T follicular helper cell (primary cell): ENCODE data around the gene ATP6AP2.
"Not testable (repeated sequence)": the region's sequence is repeated elsewhere in the genome, so short reads cannot be mapped to it uniquely, and the experiment has no call there.

ENCODE experiments used
- DNase-seq: peaks from one replicate; pipeline ENCODE4 v3.0.0-alpha.2; 2020; ENCODE audit warnings: low read depth
- total RNA-seq, 2 experiments: gene quantifications; one replicate each; lab custom pipeline; 2026; lab: John Stamatoyannopoulos, UW

The ATP6AP2 gene, protein sequence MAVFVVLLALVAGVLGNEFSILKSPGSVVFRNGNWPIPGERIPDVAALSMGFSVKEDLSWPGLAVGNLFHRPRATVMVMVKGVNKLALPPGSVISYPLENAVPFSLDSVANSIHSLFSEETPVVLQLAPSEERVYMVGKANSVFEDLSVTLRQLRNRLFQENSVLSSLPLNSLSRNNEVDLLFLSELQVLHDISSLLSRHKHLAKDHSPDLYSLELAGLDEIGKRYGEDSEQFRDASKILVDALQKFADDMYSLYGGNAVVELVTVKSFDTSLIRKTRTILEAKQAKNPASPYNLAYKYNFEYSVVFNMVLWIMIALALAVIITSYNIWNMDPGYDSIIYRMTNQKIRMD
- total RNA-seq = 92.5 to 107 reads per million in 2 experiments

DNA sequence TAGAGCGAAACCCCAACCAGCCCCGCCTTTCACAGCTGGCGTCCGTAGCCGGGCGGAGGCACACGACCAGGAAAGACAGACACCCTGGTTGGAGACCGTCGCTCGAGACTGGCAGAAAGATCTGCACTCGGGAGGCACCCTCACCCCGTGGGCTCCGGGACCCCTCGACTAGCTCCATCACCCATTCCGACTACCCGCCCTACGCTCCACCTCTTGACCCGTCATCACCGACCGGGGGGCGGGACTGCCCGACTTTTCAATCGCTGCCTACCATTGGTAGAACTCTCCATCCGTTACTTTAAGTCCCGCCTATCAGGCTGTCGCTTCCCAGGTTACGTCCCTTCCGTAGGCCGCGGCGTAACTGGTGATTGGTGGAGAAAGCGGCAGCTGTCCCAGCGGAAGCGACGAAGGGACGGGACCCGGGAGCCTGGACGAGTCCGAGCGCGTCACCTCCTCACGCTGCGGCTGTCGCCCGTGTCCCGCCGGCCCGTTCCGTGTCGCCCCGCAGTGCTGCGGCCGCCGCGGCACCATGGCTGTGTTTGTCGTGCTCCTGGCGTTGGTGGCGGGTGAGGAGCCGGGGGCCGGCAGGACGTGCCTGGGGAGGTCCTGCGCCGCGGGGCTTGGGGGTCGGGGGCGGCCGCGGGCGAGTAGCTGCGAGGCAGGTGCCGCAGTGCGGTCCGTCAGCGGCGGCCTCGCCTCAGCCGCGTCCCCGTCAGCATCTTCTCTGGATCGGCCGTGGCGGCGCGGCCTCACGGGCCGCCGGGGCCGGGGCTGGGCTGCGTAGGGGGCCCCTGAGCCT is at the start of gene ATP6AP2:
Gene ATP6AP2, plus strand, starts transcription at position 434 of the 799 bp plus-strand sequence. Its CDS starts 96 bp downstream, at position 530.
- peak; percentile 82 for DNase-seq

DNA sequence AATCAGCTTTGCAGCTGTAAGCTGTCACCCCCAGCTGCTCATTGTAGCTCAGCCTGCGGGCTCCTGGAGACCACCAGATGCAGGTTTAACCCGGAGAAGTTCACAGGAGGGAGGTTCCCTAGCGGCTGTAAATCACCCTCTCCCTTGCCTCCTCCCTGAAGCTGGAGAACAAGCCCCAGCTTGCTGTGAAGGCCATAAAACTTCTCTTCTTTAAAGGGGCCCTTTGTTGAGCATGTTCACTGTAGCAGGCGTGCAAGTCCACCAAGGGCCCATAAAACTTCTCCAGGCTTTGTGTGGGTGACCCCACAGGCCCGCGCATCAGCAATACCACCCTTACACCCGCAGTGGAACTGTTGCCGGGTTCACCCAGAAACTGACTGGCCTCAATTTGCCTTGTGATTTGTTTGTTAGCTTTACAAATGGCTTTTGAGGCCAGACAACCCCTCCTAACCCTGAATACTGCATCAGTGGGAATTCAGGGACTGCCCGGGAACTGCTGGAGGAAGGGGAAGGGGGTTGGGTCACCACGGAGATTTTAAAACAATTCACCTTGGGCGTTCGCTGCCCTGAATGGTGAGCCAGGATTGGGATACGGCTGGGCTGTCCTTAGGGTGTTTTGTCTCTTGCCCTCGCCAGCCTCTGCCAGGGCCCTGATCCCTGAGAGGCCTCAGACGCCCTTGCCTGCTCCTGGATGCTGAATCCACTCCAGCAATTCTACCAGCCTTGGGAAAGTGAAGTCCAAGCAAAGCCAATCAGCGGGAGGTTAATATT is 49.5 kb upstream of the ATP6AP2 start:
- no peak for DNase-seq

- DNase-seq = no peak
These were observed 43.5 kb upstream of the ATP6AP2 start for GRCh38 chrX:40537310-40537709.

DNA sequence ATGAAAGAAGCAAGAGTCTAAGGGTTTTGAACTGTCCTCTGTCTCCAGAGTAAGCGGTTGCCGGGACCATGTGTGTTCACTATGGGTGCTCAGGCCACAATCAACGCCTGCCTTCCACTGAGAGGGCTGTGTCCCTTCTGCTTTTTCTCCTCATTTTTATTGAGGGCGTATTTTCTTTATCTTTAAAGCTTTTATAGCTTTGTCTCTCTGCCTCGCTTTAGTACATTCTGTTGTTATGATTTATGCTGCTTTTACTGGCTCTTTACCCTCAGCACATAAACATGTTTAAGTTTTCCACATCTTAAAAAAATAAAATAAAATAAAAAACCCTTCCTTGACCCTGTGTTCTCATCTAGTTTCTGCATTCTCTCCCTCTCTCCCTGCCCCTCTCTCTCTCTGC is 42.4 kb upstream of the ATP6AP2 start:
- no peak for DNase-seq

GRCh38 chrX:40539214-40540142 is 41.3 kb upstream of the ATP6AP2 start:
- DNase-seq = peak; percentile 53

GRCh38 chrX:40542208-40542607 is 38.6 kb upstream of the ATP6AP2 start:
- no peak for DNase-seq

- no peak for DNase-seq
These were observed 37.8 kb upstream of the ATP6AP2 start for GRCh38 chrX:40542972-40543371.

GRCh38 chrX:40543661-40544328 is 37.0 kb upstream of the ATP6AP2 start:
- DNase-seq = no peak

GRCh38 chrX:40544343-40545266 is 36.2 kb upstream of the ATP6AP2 start:
- no peak for DNase-seq

DNA sequence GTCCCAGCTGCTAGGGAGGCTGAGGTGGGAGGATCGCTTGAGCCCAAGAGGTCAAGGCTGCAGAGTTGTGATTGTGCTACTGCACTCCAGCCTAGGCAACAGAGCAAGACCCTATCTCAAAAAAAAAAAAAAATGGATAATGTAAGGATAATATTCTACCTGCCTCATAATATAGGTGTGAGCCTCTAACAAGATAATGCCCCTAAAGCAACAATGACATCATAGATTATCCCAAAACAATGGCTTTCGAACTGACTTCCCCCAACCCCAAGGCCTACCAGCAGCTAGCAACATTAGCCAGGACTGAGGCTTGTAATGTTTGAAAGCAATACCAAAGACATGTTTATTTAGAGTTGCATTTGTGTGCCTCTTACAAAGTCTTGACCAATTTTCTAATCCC is 33.9 kb upstream of the ATP6AP2 start:
- no peak for DNase-seq

- no peak for DNase-seq
These were observed 30.7 kb upstream of the ATP6AP2 start for GRCh38 chrX:40550066-40550465.

GRCh38 chrX:40552768-40553167 is 28.0 kb upstream of the ATP6AP2 start:
- DNase-seq = no peak

GRCh38 chrX:40558590-40558989 is 22.2 kb upstream of the ATP6AP2 start:
- DNase-seq = no peak

DNA sequence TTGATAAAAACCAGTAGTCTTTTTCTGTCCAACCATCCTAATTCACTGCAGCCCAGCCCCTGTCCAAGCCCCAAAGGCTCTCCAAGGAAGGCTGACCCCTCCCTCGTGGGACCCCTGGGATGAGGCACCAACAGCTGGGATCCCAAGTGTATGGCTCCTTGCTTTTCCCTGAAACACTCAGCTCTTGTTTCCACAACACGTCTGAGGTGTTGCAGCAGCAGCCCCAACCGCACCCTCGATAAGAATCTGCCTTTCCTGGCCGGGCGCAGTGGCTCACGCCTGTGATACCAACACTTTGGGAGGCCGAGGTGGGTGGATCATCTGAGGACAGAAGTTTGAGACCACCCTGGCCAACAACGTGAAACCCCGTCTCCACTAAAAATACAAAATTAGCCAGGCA is 17.0 kb upstream of the ATP6AP2 start:
- DNase-seq = no peak

DNA sequence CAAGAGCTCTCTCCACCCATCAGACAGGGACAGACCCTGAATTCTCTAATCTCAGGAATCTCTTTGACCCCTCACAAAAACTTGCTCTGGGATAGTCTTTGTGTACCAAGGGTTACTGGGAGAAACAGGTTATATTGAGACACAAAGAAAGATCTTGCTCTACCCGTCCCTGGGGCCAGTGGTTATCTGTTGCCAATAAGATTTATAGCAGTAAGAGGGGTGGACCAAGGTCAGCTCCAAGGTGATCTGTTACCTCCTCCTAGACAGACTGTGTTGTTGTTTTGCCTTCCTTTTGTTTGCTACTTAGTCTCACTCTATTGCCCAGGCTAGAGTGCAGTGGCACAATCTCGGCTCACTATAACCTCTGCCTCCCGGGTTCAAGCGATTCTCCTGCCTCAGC is 16.3 kb upstream of the ATP6AP2 start:
- no peak for DNase-seq

- DNase-seq = no peak
These were observed 10.2 kb upstream of the ATP6AP2 start for GRCh38 chrX:40570346-40571093.

DNA sequence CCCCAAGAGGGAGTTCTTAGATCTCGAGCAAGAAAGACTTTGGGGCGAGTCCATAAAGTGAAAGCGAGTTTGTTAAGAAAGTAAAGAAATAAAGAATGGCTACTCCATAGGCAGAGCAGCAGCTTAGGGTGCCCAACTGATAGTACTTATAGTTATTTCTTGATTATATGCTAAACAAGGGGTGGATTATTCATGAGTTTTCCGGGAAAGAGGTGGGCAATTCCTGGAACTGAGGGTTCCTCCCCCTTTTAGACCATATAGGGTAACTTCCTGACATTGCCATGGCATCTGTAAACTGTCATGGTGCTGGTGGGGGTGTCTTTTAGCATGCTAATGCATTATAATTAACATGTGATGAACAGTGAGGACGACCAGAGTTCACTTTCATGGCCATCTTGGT is 9.6 kb upstream of the ATP6AP2 start:
- not testable (repeated sequence) for DNase-seq

DNA sequence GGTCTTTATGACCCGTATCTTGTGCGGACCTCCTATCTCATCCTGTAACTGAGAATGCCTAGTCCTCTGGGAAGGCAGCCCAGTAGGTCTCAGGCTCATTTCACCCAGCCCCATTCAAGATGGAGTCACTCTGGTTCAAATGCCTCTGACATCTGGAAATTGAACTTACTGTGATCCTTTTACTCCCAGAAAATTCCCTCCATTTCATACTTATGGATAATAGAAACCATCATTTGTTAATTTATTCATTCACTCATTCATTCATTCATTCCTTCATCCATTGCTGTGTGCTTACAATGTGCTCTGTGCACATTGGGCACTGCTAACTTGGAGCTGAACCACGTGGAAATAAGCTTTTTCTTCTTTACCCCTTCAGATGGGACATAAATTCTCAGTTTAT is 9.2 kb upstream of the ATP6AP2 start:
- DNase-seq = no peak

GRCh38 chrX:40573763-40574162 is 7.0 kb upstream of the ATP6AP2 start:
- DNase-seq = peak; percentile 12
